ENCODE results near the gene MGMT.

Gene MGMT

DNA sequence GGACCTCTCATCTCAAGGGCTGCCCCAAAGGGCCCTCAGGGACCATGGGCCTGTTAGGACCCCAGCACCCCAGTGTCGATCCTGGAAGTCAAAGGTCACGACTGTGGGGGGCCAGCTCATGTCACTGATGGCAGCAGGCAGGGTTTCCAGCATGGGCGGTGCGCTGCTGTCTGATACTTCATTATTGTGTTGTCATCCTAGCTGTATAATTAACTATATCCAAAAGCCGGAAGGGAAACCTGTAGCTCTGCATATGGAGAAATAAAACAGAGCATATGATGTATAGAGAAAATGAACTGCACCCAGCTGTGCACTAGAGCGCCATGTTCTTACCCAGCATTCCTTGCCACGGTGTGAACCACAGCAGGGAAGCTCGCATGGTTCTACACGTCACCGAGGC, 300.7 kb downstream of the MGMT start:
- H3K27me3 ChIP-seq (ENCODE audit: control insufficient read depth in 2 of 2, insufficient read depth in 2 of 2, low read length in 2 of 2) = no peaks in the 10 kb centered on the region
- no peak overlapping the region for H3K27ac ChIP-seq (ENCODE audit: low read depth in 2 of 2, low read length in 2 of 2)
- no peak overlapping the region for H3K9ac ChIP-seq (ENCODE audit: low read depth in 1 of 2, low read length in 2 of 2)
- no peak overlapping the region for H3K4me3 ChIP-seq (ENCODE audit: low read length in 2 of 2)
- H3K36me3 ChIP-seq (ENCODE audit: control insufficient read depth in 2 of 2, insufficient read depth in 2 of 2, low read length in 2 of 2) = peaks cover 0 to 6% of the 10 kb centered on the region in 2 donors
- no peaks in the 10 kb centered on the region for H3K9me3 ChIP-seq (ENCODE audit: control insufficient read depth in 2 of 2, low read length in 2 of 2)
- no peaks in the 10 kb centered on the region for H3K4me1 ChIP-seq (ENCODE audit: control insufficient read depth in 2 of 2, insufficient read depth in 2 of 2, low read length in 2 of 2)

- no peak overlapping the region for H3K27ac ChIP-seq (ENCODE audit: low read depth in 2 of 2, low read length in 2 of 2)
- no peaks in the 10 kb centered on the region for H3K4me1 ChIP-seq (ENCODE audit: control insufficient read depth in 2 of 2, insufficient read depth in 2 of 2, low read length in 2 of 2)
- peaks cover 0 to 6% of the 10 kb centered on the region in 2 donors for H3K36me3 ChIP-seq (ENCODE audit: control insufficient read depth in 2 of 2, insufficient read depth in 2 of 2, low read length in 2 of 2)
- no peak overlapping the region for H3K4me3 ChIP-seq (ENCODE audit: low read length in 2 of 2)
- no peaks in the 10 kb centered on the region for H3K27me3 ChIP-seq (ENCODE audit: control insufficient read depth in 2 of 2, insufficient read depth in 2 of 2, low read length in 2 of 2)
- no peak overlapping the region for H3K9ac ChIP-seq (ENCODE audit: low read depth in 1 of 2, low read length in 2 of 2)
- H3K9me3 ChIP-seq (ENCODE audit: control insufficient read depth in 2 of 2, low read length in 2 of 2) = no peaks in the 10 kb centered on the region
Measured at GRCh38 chr10:129768437-129769355, 301.7 kb downstream of the MGMT start.

GRCh38 chr10:129769381-129770116, 302.5 kb downstream of the MGMT start:
- H3K36me3 ChIP-seq (ENCODE audit: control insufficient read depth in 2 of 2, insufficient read depth in 2 of 2, low read length in 2 of 2) = peaks cover 0 to 6% of the 10 kb centered on the region in 2 donors
- H3K4me1 ChIP-seq (ENCODE audit: control insufficient read depth in 2 of 2, insufficient read depth in 2 of 2, low read length in 2 of 2) = no peaks in the 10 kb centered on the region
- H3K27me3 ChIP-seq (ENCODE audit: control insufficient read depth in 2 of 2, insufficient read depth in 2 of 2, low read length in 2 of 2) = no peaks in the 10 kb centered on the region

GRCh38 chr10:129770286-129770685, 303.2 kb downstream of the MGMT start:
- Histone ChIP-seq H3K9me3 (ENCODE audit: control insufficient read depth in 2 of 2, low read length in 2 of 2) (no peaks in the 10 kb centered on the region), H3K4me1 (ENCODE audit: control insufficient read depth in 2 of 2, insufficient read depth in 2 of 2, low read length in 2 of 2) (no peaks in the 10 kb centered on the region), H3K36me3 (ENCODE audit: control insufficient read depth in 2 of 2, insufficient read depth in 2 of 2, low read length in 2 of 2) (peaks cover 0 to 6% of the 10 kb centered on the region in 2 donors), H3K27ac (ENCODE audit: low read depth in 2 of 2, low read length in 2 of 2) (no peak overlapping the region), H3K27me3 (ENCODE audit: control insufficient read depth in 2 of 2, insufficient read depth in 2 of 2, low read length in 2 of 2) (no peaks in the 10 kb centered on the region), H3K4me3 (ENCODE audit: low read length in 2 of 2) (no peak overlapping the region), H3K9ac (ENCODE audit: low read depth in 1 of 2, low read length in 2 of 2) (no peak overlapping the region)

More at GRCh38 chr10:129769381-129770116, 302.5 kb downstream of the MGMT start:
- Histone ChIP-seq H3K9me3 (ENCODE audit: control insufficient read depth in 2 of 2, low read length in 2 of 2) (no peaks in the 10 kb centered on the region), H3K4me3 (ENCODE audit: low read length in 2 of 2) (no peak overlapping the region), H3K9ac (ENCODE audit: low read depth in 1 of 2, low read length in 2 of 2) (no peak overlapping the region), H3K27ac (ENCODE audit: low read depth in 2 of 2, low read length in 2 of 2) (no peak overlapping the region)

- Histone ChIP-seq H3K9me3 (ENCODE audit: control insufficient read depth in 2 of 2, low read length in 2 of 2) (no peaks in the 10 kb centered on the region), H3K9ac (ENCODE audit: low read depth in 1 of 2, low read length in 2 of 2) (no peak overlapping the region), H3K27me3 (ENCODE audit: control insufficient read depth in 2 of 2, insufficient read depth in 2 of 2, low read length in 2 of 2) (no peaks in the 10 kb centered on the region), H3K36me3 (ENCODE audit: control insufficient read depth in 2 of 2, insufficient read depth in 2 of 2, low read length in 2 of 2) (peaks cover 0 to 6% of the 10 kb centered on the region in 2 donors), H3K4me1 (ENCODE audit: control insufficient read depth in 2 of 2, insufficient read depth in 2 of 2, low read length in 2 of 2) (no peaks in the 10 kb centered on the region), H3K4me3 (ENCODE audit: low read length in 2 of 2) (no peak overlapping the region), H3K27ac (ENCODE audit: low read depth in 2 of 2, low read length in 2 of 2) (no peak overlapping the region)
Measured at GRCh38 chr10:129771024-129771423, 304.0 kb downstream of the MGMT start.

DNA sequence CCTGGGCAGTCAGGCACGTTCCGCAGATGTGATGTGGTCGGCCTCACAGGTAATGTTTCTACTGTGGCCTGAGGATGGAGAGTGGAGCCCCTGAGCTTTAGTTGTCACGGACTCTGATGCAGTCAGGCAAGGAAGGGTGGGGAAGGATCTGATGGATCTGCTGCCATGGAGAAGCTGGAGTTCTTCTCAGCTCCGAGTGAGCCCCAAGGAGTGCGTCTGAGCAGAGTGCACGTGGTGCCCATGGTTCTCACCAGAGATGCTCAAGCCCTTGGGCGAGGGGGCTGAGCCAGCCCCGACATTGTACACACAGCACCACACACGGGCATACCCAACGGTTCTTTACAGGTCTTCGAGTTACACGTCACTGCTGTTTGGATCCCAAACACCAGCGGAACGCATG, 304.5 kb downstream of the MGMT start:
- no peaks in the 10 kb centered on the region for H3K4me1 ChIP-seq (ENCODE audit: control insufficient read depth in 2 of 2, insufficient read depth in 2 of 2, low read length in 2 of 2)

GRCh38 chr10:129771991-129772431, 305.0 kb downstream of the MGMT start:
- H3K9ac ChIP-seq (ENCODE audit: low read depth in 1 of 2, low read length in 2 of 2) = no peak overlapping the region
- H3K27ac ChIP-seq (ENCODE audit: low read depth in 2 of 2, low read length in 2 of 2) = no peak overlapping the region
- no peaks in the 10 kb centered on the region for H3K9me3 ChIP-seq (ENCODE audit: control insufficient read depth in 2 of 2, low read length in 2 of 2)
- H3K27me3 ChIP-seq (ENCODE audit: control insufficient read depth in 2 of 2, insufficient read depth in 2 of 2, low read length in 2 of 2) = no peaks in the 10 kb centered on the region
- H3K36me3 ChIP-seq (ENCODE audit: control insufficient read depth in 2 of 2, insufficient read depth in 2 of 2, low read length in 2 of 2) = peaks cover 0 to 6% of the 10 kb centered on the region in 2 donors
- H3K4me3 ChIP-seq (ENCODE audit: low read length in 2 of 2) = no peak overlapping the region
- no peaks in the 10 kb centered on the region for H3K4me1 ChIP-seq (ENCODE audit: control insufficient read depth in 2 of 2, insufficient read depth in 2 of 2, low read length in 2 of 2)

More for the DNA sequence above, 304.5 kb downstream of the MGMT start:
- Histone ChIP-seq H3K9me3 (ENCODE audit: control insufficient read depth in 2 of 2, low read length in 2 of 2) (no peaks in the 10 kb centered on the region), H3K36me3 (ENCODE audit: control insufficient read depth in 2 of 2, insufficient read depth in 2 of 2, low read length in 2 of 2) (peaks cover 0 to 6% of the 10 kb centered on the region in 2 donors), H3K27ac (ENCODE audit: low read depth in 2 of 2, low read length in 2 of 2) (no peak overlapping the region), H3K9ac (ENCODE audit: low read depth in 1 of 2, low read length in 2 of 2) (no peak overlapping the region), H3K4me3 (ENCODE audit: low read length in 2 of 2) (no peak overlapping the region), H3K27me3 (ENCODE audit: control insufficient read depth in 2 of 2, insufficient read depth in 2 of 2, low read length in 2 of 2) (no peaks in the 10 kb centered on the region)

DNA sequence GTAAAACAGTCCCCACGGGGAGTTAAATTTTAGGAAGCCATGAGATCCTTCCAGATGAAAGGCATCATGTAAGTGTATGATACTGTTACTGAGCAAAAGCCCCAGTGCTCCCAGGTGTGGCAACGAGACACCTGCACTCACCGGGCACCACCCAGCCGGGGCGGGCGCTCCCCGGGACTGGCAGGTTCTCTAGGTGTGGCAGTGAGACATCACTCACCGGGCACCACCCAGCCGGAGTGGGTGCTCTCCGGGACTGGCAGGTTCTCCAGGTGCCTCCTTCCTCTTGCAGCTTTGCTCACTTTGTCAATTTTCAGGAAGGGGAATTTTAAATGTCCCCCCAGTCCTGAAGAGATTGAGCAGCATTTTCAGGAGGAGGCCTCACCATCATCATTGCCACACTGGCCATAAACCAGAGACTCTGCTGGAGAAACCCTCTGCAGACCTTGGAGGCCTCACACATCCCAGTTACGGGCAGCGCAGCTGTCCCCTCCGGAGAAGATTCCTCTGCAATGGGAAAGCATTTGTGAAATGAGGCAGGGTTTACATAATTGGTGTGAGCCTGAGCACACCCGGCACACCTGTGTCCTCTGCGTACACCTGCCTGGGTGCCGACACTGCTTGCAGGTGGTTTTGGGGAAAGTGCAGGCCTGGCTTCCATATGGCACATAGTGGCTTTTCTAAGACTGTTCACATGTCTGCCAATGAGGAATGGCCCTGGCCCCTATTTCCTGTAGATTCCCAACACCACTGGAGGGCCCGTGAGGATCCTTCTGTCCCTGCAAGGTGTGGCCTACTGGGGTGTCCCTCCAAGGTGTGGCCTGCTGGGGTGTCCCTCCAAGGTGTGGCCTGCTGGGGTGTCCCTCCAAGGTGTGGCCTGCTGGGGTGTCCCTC, 305.7 kb downstream of the MGMT start:
- no peak overlapping the region for H3K4me3 ChIP-seq (ENCODE audit: low read length in 2 of 2)
- no peak overlapping the region for H3K9ac ChIP-seq (ENCODE audit: low read depth in 1 of 2, low read length in 2 of 2)
- peaks cover 0 to 4% of the 10 kb centered on the region in 2 donors for H3K36me3 ChIP-seq (ENCODE audit: control insufficient read depth in 2 of 2, insufficient read depth in 2 of 2, low read length in 2 of 2)
- no peaks in the 10 kb centered on the region for H3K4me1 ChIP-seq (ENCODE audit: control insufficient read depth in 2 of 2, insufficient read depth in 2 of 2, low read length in 2 of 2)
- no peaks in the 10 kb centered on the region for H3K9me3 ChIP-seq (ENCODE audit: control insufficient read depth in 2 of 2, low read length in 2 of 2)
- no peak overlapping the region for H3K27ac ChIP-seq (ENCODE audit: low read depth in 2 of 2, low read length in 2 of 2)
- H3K27me3 ChIP-seq (ENCODE audit: control insufficient read depth in 2 of 2, insufficient read depth in 2 of 2, low read length in 2 of 2) = no peaks in the 10 kb centered on the region

DNA sequence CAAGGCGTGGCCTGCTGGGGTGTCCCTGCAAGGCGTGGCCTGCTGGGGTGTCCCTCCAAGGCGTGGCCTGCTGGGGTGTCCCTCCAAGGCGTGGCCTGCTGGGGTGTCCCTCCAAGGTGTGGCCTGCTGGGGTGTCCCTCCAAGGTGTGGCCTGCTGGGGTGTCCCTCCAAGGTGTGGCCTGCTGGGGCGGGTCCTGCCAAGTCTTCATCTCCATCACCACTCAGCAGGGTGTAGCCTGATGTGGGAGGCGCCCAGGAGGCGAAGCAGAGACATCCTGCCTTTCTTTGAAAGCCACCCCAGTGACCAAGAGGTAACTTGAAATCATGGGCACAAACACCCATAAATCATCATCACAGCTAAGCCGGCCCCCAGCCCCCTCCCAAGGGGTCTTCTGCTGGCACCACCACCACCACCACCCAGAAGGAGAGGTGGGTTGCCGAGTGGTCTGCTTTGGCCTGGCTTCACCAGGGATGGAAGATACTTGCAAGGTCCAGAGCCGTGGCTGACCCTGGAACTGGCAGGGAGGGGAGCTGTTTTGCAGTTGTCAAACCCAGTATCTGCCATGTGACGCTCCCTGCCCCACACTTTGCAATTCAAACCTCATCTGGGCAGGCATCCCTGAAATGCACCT, 306.4 kb downstream of the MGMT start:
- no peak overlapping the region for H3K27ac ChIP-seq (ENCODE audit: low read depth in 2 of 2, low read length in 2 of 2)
- no peak overlapping the region for H3K4me3 ChIP-seq (ENCODE audit: low read length in 2 of 2)

More for the DNA sequence above, 306.4 kb downstream of the MGMT start:
- Histone ChIP-seq H3K9ac (ENCODE audit: low read depth in 1 of 2, low read length in 2 of 2) (no peak overlapping the region), H3K4me1 (ENCODE audit: control insufficient read depth in 2 of 2, insufficient read depth in 2 of 2, low read length in 2 of 2) (no peaks in the 10 kb centered on the region), H3K36me3 (ENCODE audit: control insufficient read depth in 2 of 2, insufficient read depth in 2 of 2, low read length in 2 of 2) (peaks cover 0 to 4% of the 10 kb centered on the region in 2 donors), H3K9me3 (ENCODE audit: control insufficient read depth in 2 of 2, low read length in 2 of 2) (no peaks in the 10 kb centered on the region), H3K27me3 (ENCODE audit: control insufficient read depth in 2 of 2, insufficient read depth in 2 of 2, low read length in 2 of 2) (no peaks in the 10 kb centered on the region)

Data from mucosa of rectum (tissue), 2 donors.